PC-3 (cell line): Measurements from ENCODE around the gene HPCA. TPM values are rescaled to one million over a fixed set of nuclear protein-coding genes. Genes with fewer than 3 reads are reported as not detected.

ENCODE experiments used
- ATAC-seq: fragments of 200-7000 bp; cut with Tn5 transposase; 2 replicates; pipeline ENCODE4 v1.9.1; 2020; ENCODE audit warnings: mild to moderate bottlenecking, moderate library complexity
- BruUV-seq: library from RNA; stranded (reverse); fragments of 400-500 nt; replicated peaks from 2 replicates; lab custom pipeline; 2021; lab: Mats Ljungman, UMichigan
- CTCF ChIA-PET: fragments of 300-600 bp; sonication (Branson Sonifier 250); formaldehyde crosslinking; loops from one replicate; lab custom pipeline; 2022; ENCODE audit warnings: antibody characterized with exemption; lab: Charles Lee
- POLR2A ChIA-PET: fragments of 300-600 bp; sonication (Branson Sonifier 250); formaldehyde crosslinking; loops from one replicate; lab custom pipeline; 2022; ENCODE audit warnings: antibody characterized with exemption; ENCODE audit not compliant: unreplicated experiment; lab: Charles Lee
- DNase-seq: peaks from one replicate; pipeline ENCODE4 v3.0.0-alpha.2; 2015
- H2AFZ ChIP-seq: fragments of 300-600 bp; sonication (generic); 2 replicates; pipeline ENCODE4 v1.6.0; 2016; ENCODE audit warnings: antibody characterized with exemption, low read length
- H3F3A ChIP-seq: fragments of 300-600 bp; sonication (generic); one replicate; pipeline ENCODE4 v1.6.0; 2017; ENCODE audit warnings: antibody characterized with exemption, low read length, control low read depth, mild to moderate bottlenecking; ENCODE audit not compliant: unreplicated experiment
- H3K27ac ChIP-seq: fragments of 300-600 bp; sonication (generic); 2 replicates; pipeline ENCODE4 v1.5.1; 2016; ENCODE audit warnings: mild to moderate bottlenecking, low read length
- H3K27me3 ChIP-seq: fragments of 300-600 bp; sonication (generic); 2 replicates; pipeline ENCODE4 v1.6.1; 2016; ENCODE audit warnings: low read length, mixed read lengths
- H3K36me3 ChIP-seq: fragments of 300-600 bp; sonication (generic); 2 replicates; pipeline ENCODE4 v1.6.1; 2016; ENCODE audit warnings: low read depth, mixed run types, low read length, mixed read lengths
- H3K4me1 ChIP-seq: fragments of 300-600 bp; sonication (generic); 2 replicates; pipeline ENCODE4 v1.5.1; 2016; ENCODE audit warnings: low read length; ENCODE audit not compliant: insufficient read depth
- H3K4me2 ChIP-seq: fragments of 300-600 bp; sonication (generic); 2 replicates; pipeline ENCODE4 v1.6.0; 2016; ENCODE audit warnings: low read length
- H3K4me3 ChIP-seq: fragments of 300-600 bp; sonication (generic); 2 replicates; pipeline ENCODE4 v1.5.1; 2016; ENCODE audit warnings: mild to moderate bottlenecking, low read length, mixed read lengths
- H3K79me2 ChIP-seq: fragments of 300-600 bp; sonication (generic); 2 replicates; pipeline ENCODE4 v1.6.1; 2017; ENCODE audit warnings: low read length, mixed read lengths
- H3K9ac ChIP-seq: fragments of 300-600 bp; sonication (generic); 2 replicates; pipeline ENCODE4 v1.6.0; 2016; ENCODE audit warnings: mild to moderate bottlenecking, low read length
- H3K9me2 ChIP-seq: fragments of 300-600 bp; sonication (generic); replicated peaks from 2 replicates; pipeline ENCODE4 v1.6.1; 2016; ENCODE audit warnings: mixed run types, low read length, mixed read lengths
- H3K9me3 ChIP-seq: fragments of 300-600 bp; sonication (generic); 2 replicates; pipeline ENCODE4 v1.6.1; 2016; ENCODE audit warnings: low read length, mixed read lengths
- H4K20me1 ChIP-seq: fragments of 300-600 bp; sonication (generic); 2 replicates; pipeline ENCODE4 v1.6.1; 2016; ENCODE audit warnings: low read length, mixed read lengths
- EZH2 ChIP-seq: fragments of 300-600 bp; sonication (generic); IDR thresholded peaks from one replicate; pipeline ENCODE4 v1.6.1; 2017; ENCODE audit warnings: antibody characterized with exemption, mild to moderate bottlenecking, low read length; ENCODE audit not compliant: unreplicated experiment
- EZH2phosphoT487 ChIP-seq: fragments of 300-600 bp; sonication (generic); IDR thresholded peaks from 2 replicates; pipeline ENCODE4 v1.6.1; 2018; ENCODE audit warnings: mild to moderate bottlenecking, antibody characterized with exemption, low read length, borderline replicate concordance
- intact Hi-C: fragments of 100-400 bp; cut with micrococcal nuclease; formaldehyde crosslinking; loops from 2 replicates; pipeline ENCODE4 v1.9.0; 2023
- total RNA-seq: library from RNA; depleted of rRNA; stranded (reverse); fragments of >200 nt; gene quantifications from 2 replicates; pipeline ENCODE4 v1.2.3, GENCODE V29; 2014
- TF ChIP-seq, protein P1 (sequence below): fragments of 300-600 bp; sonication (generic); conservative IDR thresholded peaks from 2 replicates; pipeline ENCODE4 v1.5.1; 2017; ENCODE audit warnings: antibody characterized with exemption, low read depth, mild to moderate bottlenecking, low read length

The HPCA gene
- total RNA-seq, 1 experiment from 2014 or later: not detected

DNA sequence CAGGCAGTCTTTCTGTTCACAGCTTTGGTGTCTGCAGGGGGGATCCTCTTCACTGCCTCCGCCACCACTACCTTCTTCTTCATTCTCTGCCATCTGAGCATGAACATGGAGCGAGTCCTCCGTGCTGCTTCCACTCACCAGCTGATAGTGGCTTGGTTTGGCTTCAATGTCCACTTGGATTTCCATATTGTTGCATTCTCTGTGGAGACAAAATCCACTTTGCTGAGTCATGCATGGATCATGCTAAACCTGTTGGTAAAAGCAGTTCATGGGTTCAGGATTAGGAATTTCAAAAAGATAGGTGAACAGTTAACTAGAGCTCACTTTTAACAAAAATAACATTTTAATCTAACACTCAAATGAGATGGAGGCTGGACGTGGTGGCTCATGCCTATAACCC lies 50.8 kb downstream of the HPCA start:
- H3K4me3 ChIP-seq: no peak overlapping the region
- H3K27me3 ChIP-seq: no peaks in the 10 kb centered on the region
- TF ChIP-seq EZH2phosphoT487: no peak
- TF ChIP-seq, protein P1, sequence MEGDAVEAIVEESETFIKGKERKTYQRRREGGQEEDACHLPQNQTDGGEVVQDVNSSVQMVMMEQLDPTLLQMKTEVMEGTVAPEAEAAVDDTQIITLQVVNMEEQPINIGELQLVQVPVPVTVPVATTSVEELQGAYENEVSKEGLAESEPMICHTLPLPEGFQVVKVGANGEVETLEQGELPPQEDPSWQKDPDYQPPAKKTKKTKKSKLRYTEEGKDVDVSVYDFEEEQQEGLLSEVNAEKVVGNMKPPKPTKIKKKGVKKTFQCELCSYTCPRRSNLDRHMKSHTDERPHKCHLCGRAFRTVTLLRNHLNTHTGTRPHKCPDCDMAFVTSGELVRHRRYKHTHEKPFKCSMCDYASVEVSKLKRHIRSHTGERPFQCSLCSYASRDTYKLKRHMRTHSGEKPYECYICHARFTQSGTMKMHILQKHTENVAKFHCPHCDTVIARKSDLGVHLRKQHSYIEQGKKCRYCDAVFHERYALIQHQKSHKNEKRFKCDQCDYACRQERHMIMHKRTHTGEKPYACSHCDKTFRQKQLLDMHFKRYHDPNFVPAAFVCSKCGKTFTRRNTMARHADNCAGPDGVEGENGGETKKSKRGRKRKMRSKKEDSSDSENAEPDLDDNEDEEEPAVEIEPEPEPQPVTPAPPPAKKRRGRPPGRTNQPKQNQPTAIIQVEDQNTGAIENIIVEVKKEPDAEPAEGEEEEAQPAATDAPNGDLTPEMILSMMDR: no peak
- TF ChIP-seq EZH2: no peak
- no peaks in the 10 kb centered on the region for H4K20me1 ChIP-seq
- ChIA-PET CTCF (interaction anchor here (0.5 kb wide), 1 partner anchor 63 kb away, joined by 3 read pairs; no protein-coding TSS in a partner anchor), POLR2A (no interaction called here)
- no peak overlapping the region for H3K9ac ChIP-seq
- no peak overlapping the region for H3K4me2 ChIP-seq
- H3K36me3 ChIP-seq: peaks cover 16% of the 10 kb centered on the region
- BruUV-seq: no TSS peak
- no peaks in the 10 kb centered on the region for H3F3A ChIP-seq
- ATAC-seq: no peak
- H3K4me1 ChIP-seq: peaks cover 52% of the 10 kb centered on the region
- no peak overlapping the region for H2AFZ ChIP-seq
- peak overlapping the region; percentile 10; the same call in 1 of the 2 replicates for H3K27ac ChIP-seq
- no peaks in the 10 kb centered on the region for H3K9me3 ChIP-seq
- intact Hi-C loops: no loop called here
- no peaks in the 10 kb centered on the region for H3K79me2 ChIP-seq
- peak; percentile 54 for DNase-seq
- H3K9me2 ChIP-seq: no peaks in the 10 kb centered on the region

DNA sequence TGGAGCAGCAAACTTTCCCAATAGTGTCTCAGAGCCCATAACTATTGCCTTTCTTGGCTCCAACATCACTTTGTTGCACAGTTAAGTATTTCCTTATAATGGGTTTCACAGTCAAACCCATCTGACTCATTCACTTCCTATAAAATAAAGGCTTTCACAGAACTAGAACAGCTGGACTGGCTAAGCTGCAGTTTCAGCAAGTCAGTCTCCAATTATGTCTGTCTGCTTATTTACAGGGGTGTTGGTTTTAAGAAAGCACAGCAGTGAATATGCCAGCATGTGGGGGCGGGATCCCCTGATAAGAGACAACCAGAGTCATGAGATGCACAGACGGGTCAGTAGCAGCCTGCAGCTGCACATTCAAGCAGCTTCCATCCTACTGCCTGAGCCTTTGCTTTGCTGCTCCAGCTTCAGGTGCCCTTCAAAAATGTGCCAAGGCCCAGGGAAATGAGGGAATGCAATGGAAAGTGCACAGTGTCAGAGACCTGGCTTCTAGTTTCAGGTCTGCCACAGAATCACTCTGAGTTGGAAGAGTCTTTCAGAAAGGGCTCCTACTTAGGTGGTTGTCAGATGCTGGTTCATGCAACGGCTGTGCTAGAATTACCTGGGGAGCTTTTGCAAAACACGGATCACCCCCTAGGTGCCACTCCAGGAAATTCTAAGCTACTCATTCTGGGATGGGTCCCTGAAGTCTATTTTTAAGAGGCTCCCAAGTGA lies 53.5 kb downstream of the HPCA start:
- Histone ChIP-seq H3K79me2 (no peaks in the 10 kb centered on the region), H3K9ac (no peak overlapping the region), H2AFZ (no peak overlapping the region), H3F3A (no peaks in the 10 kb centered on the region), H3K4me1 (peaks cover 40% of the 10 kb centered on the region), H3K27ac (peak overlapping the region; percentile 68), H4K20me1 (no peaks in the 10 kb centered on the region), H3K9me2 (no peaks in the 10 kb centered on the region), H3K4me2 (peak overlapping the region; percentile 35), H3K9me3 (no peaks in the 10 kb centered on the region), H3K4me3 (no peak overlapping the region), H3K36me3 (peaks cover 21% of the 10 kb centered on the region), H3K27me3 (no peaks in the 10 kb centered on the region)
- ChIA-PET CTCF (interaction anchor here (0.6 to 1.4 kb wide), 4 partner anchors 14 to 110 kb away, joined by 3 to 6 read pairs (median 4); no protein-coding TSS in a partner anchor), POLR2A (interaction anchor here (0.6 kb wide), 1 partner anchor 52 kb away, joined by 4 read pairs; no protein-coding TSS in a partner anchor)
- intact Hi-C loops: loop anchor here (2.0 kb wide), 1 partner anchor 13 kb away; no protein-coding TSS in a partner anchor
- DNase-seq (peak; percentile 79), ATAC-seq (peak; percentile 86)
- no peak for TF ChIP-seq EZH2phosphoT487
- no peak for TF ChIP-seq EZH2
- TF ChIP-seq, protein P1: no peak
- BruUV-seq: no TSS peak

DNA sequence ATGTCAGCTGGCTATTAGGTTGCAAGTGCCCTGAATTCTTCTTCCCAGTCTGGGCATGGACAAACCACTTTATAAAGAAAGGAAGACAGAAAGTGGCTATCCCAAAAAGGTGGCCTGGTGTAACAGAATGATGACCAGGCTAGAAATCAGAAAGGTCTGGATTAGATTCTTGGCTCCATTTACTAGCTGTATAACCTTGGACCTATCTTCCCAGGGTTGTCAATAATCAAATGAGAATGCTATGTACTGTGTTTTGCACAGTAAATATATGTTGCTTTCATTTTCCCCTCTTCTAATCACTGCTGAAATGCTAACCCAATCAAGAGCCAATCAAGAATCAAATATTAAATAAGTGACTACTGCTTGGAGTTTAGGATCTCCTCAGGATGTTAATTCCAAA lies 57.9 kb downstream of the HPCA start:
- no peaks in the 10 kb centered on the region for H4K20me1 ChIP-seq
- H3K79me2 ChIP-seq: no peaks in the 10 kb centered on the region
- H3K9ac ChIP-seq: no peak overlapping the region
- no TSS peak for BruUV-seq
- H3K4me1 ChIP-seq: peaks cover 30% of the 10 kb centered on the region
- H3K4me3 ChIP-seq: no peak overlapping the region
- intact Hi-C loops: no loop called here
- no peaks in the 10 kb centered on the region for H3K9me2 ChIP-seq
- no peak overlapping the region for H2AFZ ChIP-seq
- DNase-seq (no peak), ATAC-seq (no peak)
- H3K9me3 ChIP-seq: no peaks in the 10 kb centered on the region
- H3K27me3 ChIP-seq: no peaks in the 10 kb centered on the region
- peaks cover 34% of the 10 kb centered on the region for H3K36me3 ChIP-seq
- ChIA-PET CTCF (no interaction called here), POLR2A (no interaction called here)
- H3F3A ChIP-seq: no peaks in the 10 kb centered on the region
- TF ChIP-seq EZH2phosphoT487: no peak
- TF ChIP-seq, protein P1: no peak
- no peak for TF ChIP-seq EZH2
- no peak overlapping the region for H3K4me2 ChIP-seq
- no peak overlapping the region for H3K27ac ChIP-seq
